ENCODE measurements around the gene SLC8A1.

The SLC8A1 gene

DNA sequence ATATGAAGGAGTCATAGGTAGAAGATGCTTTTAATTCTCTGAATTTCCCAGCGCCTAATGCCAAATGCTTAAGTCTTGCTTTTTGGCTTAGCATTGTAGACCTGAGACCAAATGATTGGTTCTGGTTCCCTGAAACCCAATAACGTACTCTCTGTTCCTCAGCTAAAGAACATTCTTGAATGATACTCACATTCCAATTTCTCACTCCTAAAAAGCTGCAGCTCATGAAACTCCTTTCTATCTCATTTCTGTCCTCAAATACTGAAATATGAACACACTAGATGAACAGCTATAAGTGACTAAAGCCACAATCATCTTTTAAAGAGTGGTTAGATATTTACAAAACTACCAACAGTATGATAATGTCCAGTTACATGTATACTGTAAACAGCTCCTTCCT lies 272.1 kb downstream of the SLC8A1 start:
- DNase-seq: no peak

DNA sequence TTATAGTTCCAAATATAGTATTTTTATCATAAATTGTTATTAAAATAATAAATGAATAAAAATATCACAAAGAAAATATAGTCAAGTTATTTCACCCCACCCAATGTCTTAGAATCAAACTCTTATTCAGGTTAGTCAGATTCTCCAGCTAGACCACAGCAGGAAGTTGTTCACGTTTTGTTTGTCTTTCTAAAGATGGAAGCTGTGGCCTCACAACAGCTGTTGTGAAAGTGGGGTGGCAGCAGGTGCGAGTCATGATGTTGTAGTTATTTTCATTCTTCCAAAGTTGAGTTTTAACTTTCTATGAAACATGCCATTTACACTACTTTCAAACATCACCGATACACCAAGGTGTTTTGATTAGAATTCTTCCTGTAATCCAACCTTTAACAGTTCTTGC lies 272.9 kb downstream of the SLC8A1 start:
- no peak for DNase-seq

DNA sequence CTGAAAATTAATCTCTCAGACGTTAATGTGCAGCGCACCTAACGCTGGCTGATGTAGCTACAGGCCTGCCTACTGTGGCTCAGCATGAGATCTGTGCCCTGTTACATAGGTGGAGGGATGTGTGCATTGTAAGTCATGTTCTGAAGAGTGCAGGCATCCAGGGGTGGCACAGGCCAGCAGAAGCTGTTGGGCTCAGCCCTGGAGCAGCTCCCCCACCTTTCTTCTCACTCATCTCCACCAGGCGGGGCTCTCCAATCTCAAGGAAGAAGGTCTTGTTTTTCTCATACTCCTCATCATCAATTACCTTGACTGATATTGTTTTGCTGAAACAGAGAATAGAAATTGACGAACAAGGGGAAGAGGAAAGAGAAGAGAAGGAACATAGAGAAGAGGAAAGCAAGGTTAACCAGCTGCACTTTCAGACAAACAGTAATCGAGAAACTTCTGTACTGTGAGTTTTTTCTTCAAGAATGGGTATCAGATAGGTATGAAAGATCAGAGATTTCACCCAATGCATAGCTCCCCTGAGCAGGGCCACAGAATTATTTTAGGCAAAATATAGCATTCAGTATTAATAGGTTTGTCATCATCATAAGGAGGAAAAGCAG lies 273.6 kb downstream of the SLC8A1 start:
- no peak for DNase-seq

DNA sequence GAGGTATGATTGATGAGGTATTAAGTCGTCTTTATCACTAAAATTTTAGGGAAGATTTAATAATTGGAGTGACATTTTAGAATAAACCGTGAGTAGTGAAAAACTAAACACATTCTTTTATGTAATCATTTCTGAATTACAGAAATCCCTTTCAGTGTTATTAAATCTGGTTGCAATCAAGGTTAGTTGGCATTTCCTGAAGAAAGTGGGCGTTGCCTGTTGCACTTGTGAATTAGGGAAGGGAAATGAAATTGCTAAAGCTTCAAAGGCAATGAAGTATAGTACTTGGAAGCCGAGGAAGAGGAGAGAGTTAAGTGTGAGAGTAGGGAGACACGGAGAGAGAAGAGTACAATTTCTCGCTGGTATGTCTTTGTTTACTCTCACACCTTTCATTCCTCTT lies 274.5 kb downstream of the SLC8A1 start:
- no peak for DNase-seq

DNA sequence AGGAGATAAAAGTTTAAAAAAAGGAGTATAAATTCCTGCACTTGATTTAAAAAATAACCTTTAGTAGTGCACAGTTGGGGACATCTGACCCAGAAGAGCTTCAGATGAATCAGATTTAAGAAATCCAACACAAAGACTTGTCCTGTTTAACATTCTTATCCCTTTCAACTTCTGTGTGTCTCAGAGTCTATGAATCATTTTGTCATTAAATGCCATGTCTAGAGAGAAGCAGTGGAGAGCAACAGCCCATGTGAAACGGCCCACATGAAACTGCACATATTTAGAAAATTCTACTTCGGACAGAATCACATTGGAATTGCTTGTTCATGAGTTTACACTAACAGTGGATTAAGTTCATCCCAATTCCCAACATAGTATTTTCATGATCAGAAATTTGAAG lies 278.6 kb downstream of the SLC8A1 start:
- no peak for DNase-seq

DNA sequence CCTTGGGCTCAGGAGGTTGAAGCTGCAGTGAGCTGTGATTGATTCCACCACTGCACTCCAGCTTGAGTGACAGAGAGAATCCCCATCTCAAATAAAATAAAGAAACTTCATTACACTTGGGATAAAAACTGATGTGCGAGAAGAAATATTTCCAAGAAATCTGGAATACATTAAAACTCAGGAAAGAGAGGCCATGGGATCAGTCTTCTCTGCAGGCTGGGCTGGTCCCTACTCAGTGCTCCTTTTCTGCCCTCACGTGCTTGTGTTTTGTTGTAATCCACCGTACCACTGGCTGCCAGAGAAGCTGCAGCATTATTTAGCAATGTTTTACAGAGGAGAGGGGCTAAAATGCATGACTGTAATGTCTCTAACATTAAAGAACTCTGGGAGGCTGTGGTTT lies 282.0 kb downstream of the SLC8A1 start:
- DNase-seq: no peak

DNA sequence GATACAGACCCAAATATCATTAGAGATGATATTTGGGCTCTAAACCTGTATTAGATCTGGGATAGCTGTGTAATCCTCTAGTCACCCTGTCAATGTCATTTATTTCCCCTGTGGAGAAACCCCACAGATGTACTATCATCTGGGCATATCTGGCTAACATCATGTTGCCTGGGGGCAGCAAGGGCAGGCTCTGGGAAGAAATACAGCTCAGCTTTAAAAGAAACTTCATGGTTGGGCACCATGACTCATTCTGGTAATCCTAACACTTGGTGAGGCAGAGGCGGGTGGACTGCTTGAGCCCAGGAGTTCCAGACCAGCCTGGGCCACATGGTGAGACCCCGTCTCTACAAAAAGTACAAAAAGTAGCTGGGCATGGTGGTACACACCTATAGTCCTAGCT lies 282.5 kb downstream of the SLC8A1 start:
- DNase-seq: no peak

DNA sequence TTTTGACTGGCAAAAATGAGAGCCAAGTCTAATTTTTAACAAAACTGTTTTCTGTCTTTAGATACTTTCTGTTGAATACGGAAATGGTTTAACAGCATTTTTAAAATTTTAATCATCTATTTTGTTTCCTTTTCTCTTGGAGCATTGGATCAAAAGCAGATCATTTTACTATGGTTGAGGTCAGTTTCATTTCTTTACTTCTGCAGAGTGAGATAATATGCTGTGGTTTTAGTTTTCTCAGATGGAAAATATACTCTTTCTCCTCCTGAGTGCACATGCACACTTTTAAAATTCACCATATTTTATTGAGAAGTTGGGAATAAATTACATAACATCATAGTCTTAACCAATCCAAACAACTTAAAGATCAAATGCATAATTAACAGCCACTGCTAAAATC lies 283.3 kb downstream of the SLC8A1 start:
- DNase-seq: no peak

DNA sequence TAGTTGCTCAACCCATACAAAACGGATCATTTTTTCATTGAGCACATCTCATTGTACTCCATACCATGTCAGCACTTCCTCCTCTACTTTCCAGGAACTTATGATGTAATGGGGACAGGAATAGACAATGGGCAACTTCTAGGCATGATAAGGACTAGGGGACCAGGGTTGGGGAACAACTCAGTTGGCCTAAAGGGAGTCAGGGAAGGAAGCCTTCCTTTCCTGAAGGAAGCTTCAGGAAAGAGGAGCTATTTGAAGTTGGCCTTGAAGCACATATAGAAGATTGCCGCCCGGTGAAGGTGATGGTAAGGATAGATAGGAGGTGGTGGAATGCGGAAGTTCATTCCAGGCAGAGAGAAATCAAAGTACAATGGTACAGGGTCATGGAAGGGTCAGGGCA lies 283.9 kb downstream of the SLC8A1 start:
- no peak for DNase-seq

DNA sequence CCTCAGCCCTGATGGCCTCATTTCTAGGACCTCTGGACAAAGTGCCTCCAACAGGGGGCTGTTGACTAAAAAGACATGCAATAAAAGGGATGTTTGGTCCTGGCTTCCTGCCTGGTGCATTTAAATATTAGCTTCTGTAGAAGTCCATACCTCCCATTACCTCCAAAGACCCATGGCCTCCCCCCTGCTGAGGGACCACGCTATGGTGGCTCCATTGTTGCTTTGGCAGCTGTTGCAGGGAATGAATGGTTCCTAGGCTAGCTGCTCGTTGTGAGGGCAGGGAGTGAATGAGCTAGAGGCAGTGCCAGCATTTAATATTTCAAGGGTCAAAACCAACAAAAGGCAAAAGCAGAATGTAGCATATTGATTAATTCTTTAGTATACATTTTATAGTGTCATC lies 285.9 kb downstream of the SLC8A1 start:
- DNase-seq: no peak

DNA sequence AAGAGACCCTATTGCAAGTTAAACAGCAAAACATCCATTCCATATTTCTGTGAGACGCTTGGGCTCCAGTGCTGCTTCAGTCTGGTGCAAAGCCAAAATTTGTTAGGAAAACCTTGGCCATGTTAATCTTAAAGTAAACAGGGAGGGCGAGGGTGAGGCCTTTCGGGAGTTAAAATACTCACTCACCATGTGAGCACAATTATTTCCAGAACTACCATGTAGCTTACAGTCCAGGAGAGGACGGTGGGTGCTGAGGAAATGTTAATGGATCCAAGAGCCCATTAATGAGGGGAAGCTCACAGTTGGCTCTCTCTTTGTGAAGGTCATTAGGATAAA lies 286.4 kb downstream of the SLC8A1 start:
- no peak for DNase-seq

DNA sequence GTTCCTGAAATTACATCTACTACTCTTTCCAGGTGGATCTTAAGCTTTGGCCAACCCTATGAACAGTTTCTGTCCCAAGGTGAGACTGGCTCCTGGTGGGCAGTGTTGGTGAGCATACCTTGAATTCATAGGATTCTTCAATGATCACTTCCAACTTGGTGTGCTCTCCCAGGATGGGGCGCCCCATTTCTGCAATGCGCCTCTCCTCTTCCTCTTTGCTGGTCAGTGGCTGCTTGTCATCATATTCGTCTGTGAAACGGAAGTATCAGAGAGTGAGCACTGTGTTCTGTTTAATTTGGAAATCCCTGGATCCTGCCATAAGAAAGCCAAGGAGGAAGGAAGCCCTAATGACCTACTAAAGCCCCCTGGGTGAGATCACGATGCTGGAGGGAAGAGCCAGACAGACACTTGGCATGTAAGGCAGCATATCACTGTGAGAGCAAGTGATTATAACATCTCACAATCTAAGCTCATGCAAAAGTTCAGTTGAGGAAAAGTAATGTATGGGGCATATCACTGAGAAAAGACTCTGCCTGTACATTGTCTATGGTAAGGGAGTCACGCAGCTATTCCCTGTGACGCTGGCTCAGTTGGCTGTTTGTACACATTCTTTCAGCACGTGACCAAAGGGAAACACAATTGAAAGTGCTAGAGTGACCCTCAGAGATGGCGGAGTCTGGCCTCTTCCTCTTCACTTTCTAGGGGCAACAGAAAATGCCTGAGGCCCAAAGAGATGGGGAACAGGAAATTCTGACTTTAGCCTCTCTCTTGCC lies 287.0 kb downstream of the SLC8A1 start:
- DNase-seq: no peak

DNA sequence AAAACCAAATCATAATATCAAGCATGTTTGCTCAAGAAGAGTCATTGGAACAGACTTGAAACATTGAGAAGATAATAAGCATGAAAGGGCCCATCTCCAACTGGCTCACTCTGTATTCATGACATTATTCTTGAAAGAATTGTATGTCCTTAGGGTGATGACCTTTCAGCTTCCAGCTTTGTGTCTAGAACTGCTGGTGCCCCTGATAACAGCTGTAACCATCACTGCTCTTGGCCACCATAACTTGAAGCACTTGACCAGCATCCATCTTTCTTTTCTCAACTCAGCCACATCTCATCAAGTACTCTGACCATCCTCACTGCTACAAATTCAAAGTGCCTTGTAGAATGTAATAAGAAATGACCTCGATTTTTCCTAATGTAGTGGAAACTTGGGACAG lies 289.9 kb downstream of the SLC8A1 start:
- DNase-seq: no peak

DNA sequence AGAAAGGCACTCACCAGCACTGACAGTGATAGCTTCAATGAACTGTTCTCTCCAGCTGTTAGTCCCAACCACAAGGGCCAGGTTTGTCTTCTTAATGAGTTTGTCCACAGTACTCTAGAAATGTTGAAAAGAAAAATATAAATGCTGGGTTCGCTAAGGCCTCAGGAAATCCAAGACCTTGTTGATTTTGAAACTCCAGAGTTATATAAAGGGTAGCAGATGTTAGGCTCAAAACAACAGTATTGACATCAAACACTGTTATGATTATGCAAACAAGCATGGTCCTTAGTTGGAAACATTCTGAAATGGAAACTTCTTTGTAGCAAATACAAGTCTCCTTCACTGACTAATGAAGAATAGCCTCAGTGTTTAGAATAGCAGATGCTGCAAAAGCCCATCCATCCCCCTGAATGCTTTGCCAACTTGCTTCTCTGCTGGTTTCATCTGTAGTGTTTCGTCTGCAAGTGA lies 291.1 kb downstream of the SLC8A1 start:
- DNase-seq: no peak

DNA sequence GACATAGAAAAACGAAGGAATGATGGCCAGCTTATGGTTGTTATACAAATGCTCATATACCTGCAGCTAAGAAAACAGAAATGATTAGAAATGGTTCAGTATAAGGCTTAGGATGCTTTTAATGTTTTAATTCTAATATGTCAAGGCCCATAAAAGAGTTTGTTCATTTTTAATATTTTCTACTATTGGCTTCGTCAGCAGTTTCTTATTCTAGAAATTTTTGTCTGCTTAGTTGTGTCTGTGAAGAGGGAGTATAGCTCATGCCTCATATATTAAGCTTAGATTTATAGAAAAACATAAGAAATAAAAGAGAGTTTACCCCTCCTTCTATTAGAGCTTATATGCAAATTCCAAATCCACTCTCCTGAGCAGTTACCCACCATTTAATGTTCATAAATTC lies 292.6 kb downstream of the SLC8A1 start:
- DNase-seq: no peak

DNA sequence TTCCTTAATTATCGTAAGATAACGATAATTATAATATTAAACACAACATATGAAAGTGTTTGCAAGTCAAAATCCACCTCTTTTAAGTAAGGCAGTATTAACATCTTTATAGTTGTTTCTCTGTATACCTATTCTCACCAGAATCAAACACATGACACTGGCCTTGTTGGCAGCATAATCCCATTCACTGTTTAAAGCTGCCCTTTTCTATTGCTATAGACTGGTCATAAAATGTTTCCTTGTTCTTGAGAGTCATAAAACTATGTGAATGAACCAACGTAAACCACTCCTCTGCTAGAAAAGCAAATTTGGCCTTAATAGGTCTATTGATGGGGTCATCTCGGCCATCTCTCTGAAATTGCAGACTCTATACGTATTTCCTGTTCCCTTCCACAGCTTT lies 293.1 kb downstream of the SLC8A1 start:
- no peak for DNase-seq

DNA sequence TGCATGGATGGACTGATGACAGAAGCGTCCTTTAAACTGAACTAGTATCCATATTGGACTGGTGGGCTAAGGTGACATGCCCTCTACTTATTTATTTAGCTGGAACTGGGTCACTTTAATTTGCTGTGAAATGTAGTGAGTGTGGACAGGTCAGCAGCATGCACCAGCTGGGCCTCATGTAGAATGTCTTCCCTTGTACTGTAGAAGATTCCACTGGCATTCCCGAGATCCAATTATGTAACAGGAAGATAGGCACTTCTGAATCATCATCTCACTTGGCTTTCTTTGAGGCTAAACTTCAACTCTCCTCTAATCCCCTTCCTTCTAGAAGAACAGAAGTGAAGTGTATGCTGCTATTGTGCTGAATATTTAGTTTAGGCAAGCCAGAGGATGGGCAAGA lies 296.2 kb downstream of the SLC8A1 start:
- DNase-seq: no peak

DNA sequence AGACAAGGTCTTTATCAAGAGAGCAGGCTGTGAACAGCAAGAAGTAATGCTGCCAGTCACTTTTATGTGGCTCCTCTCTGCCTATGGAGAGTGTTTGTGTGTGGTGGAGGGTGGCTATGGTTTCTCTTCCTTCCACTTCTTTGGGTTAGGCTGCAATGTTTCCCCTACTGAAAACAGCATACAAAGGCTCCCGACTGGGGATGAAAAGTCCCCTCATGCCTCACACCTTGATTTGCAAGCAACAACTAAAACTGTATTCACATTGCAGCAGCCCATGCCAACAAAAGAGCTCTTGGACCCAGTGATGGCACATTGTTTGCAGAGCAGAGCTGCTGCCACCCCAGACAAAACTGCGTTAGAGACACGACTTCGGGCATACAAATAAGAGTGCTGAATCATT lies 301.6 kb downstream of the SLC8A1 start:
- no peak for DNase-seq

DNA sequence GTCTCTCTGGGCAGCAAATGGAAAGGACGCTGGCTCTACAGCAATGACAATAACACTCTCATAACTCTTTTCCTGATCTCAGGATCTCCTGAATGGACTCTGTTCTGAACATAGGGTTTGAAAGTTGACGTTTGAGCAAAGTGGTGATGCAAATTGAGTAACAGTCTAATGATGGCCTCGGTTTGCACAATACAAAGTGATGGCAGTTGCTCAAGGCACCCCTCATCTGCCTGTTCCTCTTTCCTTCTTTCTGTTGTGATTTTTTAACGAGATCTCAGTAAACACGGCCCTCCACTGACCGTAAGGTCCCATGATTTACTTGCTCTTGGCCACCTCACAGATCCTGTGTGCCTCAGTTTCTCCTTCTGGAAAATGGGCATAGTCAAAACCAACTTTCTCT lies 303.6 kb downstream of the SLC8A1 start:
- DNase-seq: no peak

DNA sequence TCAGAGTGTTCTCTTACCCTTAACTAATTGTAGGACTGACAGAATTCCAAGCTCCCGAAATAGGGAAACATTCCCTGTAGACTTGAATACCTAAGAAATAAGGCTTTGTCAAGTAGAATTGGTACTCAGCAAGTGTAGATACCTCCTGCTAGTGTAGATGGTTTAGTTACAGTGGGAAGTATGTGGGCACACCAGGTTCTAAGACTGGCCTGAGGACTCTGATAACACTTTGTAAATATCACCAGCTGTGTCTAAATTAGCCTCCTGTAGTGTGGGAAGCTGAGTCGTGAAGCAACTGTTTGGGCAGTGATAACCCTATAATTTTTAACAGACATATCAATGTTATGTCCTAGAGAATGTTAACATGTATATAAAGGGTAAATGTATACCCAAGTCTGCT lies 304.5 kb downstream of the SLC8A1 start:
- no peak for DNase-seq

DNA sequence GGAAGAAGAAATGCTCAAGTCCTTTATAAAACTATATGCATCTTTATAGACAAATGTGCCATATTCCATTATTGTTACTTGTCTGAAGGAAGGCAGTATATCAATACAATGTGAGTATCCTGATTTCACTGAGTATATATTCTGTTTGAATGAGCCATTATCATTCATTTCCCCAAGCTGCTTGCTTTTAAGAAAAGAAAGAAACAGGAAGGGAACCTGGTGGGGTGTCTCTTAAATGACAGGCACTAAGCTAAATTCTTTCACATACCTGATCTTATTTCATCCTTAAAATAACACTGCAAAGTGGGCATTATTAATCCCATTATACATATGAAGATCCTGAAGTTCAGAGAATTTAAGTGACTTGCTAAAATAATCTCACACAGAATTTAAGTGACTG lies 307.9 kb downstream of the SLC8A1 start:
- DNase-seq: no peak

DNA sequence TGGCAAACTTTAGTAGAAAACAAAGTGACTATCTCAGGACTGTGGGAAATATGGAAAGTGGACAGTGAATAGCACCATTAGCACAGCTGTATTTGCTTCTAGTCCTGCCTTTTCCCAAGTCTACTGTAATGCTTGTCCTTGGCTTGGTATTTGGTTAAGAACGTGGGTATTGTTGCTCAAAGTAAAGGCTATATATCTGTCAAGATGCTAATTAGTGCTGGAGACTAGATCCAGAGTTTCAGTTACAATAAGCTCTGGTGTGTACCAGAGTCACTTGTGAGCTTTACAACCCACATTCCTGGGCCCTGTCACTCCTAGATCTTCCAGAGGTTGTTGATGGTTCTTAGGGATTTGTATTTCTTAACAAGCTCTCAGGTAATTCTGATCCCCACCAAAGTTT lies 313.6 kb downstream of the SLC8A1 start:
- DNase-seq: no peak

DNA sequence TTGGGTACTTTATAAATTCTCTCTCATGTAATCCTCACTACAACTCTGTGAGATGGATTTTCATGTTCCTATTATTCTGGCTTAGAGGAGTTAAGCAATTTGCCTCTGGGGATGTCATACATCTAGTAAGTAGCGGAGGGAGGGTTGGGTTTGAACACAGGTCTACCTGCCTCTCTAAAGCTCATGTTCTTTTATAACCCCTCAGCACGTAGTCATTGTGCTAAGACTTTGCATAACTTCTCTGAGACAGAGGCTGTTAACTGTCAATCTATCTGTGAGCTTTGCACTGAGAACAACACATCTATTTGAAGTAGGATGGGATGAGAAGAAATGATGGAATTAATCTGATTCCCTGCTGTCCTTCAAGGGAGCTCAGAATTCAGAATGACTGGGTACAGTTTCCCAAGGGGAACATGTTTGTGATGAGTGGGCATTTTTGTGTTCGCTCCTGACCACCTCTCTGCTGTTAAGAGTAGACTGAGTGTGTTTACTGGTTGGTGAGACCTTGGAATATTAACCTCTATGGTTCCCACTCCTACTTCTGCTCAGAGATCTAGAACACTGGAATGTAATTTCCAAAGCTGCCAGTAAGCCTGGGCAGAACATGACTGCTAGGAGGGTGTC lies 320.7 kb downstream of the SLC8A1 start:
- DNase-seq: no peak

DNA sequence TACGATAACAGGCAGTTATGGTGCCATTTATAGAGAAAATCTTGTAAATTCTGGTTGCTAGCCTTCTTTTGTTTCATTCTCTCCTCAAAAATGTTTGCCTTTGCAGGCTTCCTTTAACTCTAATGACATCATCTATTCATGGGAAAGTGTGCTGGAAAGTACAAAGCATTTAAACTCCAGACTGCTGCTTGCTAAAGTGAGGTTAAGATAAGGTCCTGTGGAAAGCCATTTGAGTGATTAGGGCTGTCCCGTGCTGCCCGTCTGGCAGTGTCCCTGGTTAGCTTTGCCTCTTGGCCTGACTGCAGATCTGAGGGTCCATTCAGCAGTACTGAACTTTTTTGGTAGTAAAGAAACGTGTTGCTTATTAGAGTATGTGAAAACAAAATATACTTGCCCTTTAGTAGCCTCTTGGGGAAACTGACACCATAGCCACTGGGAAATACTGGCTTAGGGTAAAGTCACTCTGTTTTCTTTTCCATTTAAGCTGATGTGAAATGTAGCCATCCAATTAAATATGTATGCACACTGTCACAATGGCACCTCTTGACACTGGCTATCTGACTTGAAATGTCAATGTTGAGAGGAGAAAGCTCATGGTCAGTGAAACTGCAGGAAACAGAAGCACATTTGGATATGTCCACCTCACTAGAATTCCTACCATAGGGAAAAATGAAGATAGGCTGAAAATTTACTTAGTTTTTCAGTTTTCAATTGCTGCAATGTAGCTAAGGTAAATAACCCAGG lies 321.5 kb downstream of the SLC8A1 start:
- DNase-seq: no peak
